ENCODE data around the gene ARHGAP15. TPM values are rescaled to one million over a fixed set of nuclear protein-coding genes. Genes with fewer than 3 reads are reported as not detected.

The ARHGAP15 gene
- total RNA-seq, 4 donors from 2014 or later: 3.4 to 9.3 (median 6.4) TPM

DNA sequence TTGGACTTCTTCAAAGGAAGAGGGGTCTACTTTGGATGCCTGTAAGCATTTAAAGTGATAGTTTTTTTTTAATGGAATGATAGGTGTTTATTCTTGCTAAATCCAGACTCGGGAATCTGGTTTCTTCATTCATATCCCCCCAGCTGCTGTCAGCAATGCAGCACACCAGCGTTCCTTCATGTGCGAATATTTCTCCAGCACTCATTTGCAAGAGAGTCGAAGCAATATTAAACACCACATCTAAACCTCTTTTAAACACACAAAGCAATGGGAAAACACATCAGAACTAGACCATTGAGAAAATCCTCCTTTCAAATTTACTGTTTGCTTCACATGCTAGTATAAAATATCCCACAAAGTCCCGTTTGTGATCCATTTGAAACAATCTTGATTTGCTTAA is 563.7 kb downstream of the ARHGAP15 start:
- Histone ChIP-seq H3K9me3 (no peaks in the 10 kb centered on the region), H3K36me3 (no peaks in the 10 kb centered on the region), H3K4me1 (no peaks in the 10 kb centered on the region), H3K27me3 (no peaks in the 10 kb centered on the region), H3K4me3 (no peak overlapping the region), H3K27ac (no peak overlapping the region)
- TF ChIP-seq EP300 (IDR thresholded peaks at IDR 0.05) (no peak), POLR2AphosphoS5 (IDR thresholded peaks at IDR 0.05) (no peak), POLR2A (IDR thresholded peaks at IDR 0.05) (no peak)
- TF ChIP-seq, protein P1, sequence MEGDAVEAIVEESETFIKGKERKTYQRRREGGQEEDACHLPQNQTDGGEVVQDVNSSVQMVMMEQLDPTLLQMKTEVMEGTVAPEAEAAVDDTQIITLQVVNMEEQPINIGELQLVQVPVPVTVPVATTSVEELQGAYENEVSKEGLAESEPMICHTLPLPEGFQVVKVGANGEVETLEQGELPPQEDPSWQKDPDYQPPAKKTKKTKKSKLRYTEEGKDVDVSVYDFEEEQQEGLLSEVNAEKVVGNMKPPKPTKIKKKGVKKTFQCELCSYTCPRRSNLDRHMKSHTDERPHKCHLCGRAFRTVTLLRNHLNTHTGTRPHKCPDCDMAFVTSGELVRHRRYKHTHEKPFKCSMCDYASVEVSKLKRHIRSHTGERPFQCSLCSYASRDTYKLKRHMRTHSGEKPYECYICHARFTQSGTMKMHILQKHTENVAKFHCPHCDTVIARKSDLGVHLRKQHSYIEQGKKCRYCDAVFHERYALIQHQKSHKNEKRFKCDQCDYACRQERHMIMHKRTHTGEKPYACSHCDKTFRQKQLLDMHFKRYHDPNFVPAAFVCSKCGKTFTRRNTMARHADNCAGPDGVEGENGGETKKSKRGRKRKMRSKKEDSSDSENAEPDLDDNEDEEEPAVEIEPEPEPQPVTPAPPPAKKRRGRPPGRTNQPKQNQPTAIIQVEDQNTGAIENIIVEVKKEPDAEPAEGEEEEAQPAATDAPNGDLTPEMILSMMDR (IDR thresholded peaks at IDR 0.05): no peak
- WGBS, 2 donors (ENCODE audit: low coverage in 1 of 2): 44 to 51% methylated on average over 5 of the region's 5 CpGs
- ATAC-seq: no peak

GRCh38 chr2:143694335-143694734 is 565.1 kb downstream of the ARHGAP15 start:
- H3K27ac ChIP-seq: no peak overlapping the region
- no peaks in the 10 kb centered on the region for H3K36me3 ChIP-seq
- H3K9me3 ChIP-seq: no peaks in the 10 kb centered on the region
- ATAC-seq: no peak
- TF ChIP-seq EP300 (IDR thresholded peaks at IDR 0.05): no peak
- TF ChIP-seq, protein P1 (IDR thresholded peaks at IDR 0.05): no peak
- no peak for TF ChIP-seq POLR2AphosphoS5 (IDR thresholded peaks at IDR 0.05)
- no peak for TF ChIP-seq POLR2A (IDR thresholded peaks at IDR 0.05)
- WGBS, 2 donors (ENCODE audit: low coverage in 1 of 2): 65 to 84% methylated on average over 3 of the region's 3 CpGs
- no peaks in the 10 kb centered on the region for H3K4me1 ChIP-seq
- H3K27me3 ChIP-seq: no peaks in the 10 kb centered on the region
- H3K4me3 ChIP-seq: no peak overlapping the region

DNA sequence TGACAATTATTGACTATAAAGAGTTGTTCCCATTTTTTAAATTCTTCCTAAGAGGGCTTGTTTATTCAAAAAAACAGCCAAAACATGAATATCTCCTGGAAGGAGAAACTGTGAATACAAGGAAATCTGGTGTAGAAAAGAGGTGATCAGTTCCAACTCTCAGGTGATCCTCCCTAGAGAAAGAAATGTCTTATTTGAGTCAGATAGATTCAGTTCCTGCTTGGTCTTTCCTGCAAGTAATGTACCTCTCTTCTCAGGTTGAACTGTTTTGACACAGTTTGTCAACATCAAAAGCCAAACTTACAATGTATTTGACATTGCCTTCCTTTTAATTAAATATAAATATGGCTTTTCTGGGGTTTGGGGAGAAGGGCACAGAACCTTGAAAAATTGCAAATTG is 567.4 kb downstream of the ARHGAP15 start:
- H3K4me1 ChIP-seq: no peaks in the 10 kb centered on the region
- no peaks in the 10 kb centered on the region for H3K27me3 ChIP-seq
- no peak overlapping the region for H3K4me3 ChIP-seq
- H3K36me3 ChIP-seq: no peaks in the 10 kb centered on the region
- no peaks in the 10 kb centered on the region for H3K9me3 ChIP-seq
- no peak for TF ChIP-seq EP300 (IDR thresholded peaks at IDR 0.05)
- TF ChIP-seq, protein P1 (IDR thresholded peaks at IDR 0.05): no peak
- TF ChIP-seq POLR2AphosphoS5 (IDR thresholded peaks at IDR 0.05): no peak
- no peak for TF ChIP-seq POLR2A (IDR thresholded peaks at IDR 0.05)
- no peak for ATAC-seq
- H3K27ac ChIP-seq: no peak overlapping the region

DNA sequence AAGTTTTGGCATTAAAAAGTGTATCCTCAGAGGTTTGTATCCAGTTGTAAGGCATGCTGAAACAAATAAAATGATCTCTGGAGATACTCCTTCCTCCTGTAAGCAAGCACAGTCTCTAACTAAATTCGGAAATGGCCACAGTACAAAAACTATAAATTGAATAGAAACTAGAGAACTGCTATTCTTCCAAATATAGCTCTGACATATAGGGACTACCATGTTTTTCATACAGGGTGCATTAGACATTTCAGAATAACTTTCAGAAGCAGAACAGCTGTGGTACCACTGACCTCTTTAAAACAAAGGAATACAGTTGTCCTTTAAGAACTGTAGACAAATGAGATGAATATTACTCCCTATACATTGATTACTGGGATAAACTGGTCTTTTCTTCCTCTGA is 568.5 kb downstream of the ARHGAP15 start:
- Histone ChIP-seq H3K9me3 (no peaks in the 10 kb centered on the region), H3K36me3 (no peaks in the 10 kb centered on the region), H3K4me3 (no peak overlapping the region), H3K27me3 (no peaks in the 10 kb centered on the region), H3K4me1 (no peaks in the 10 kb centered on the region), H3K27ac (no peak overlapping the region)
- TF ChIP-seq EP300 (IDR thresholded peaks at IDR 0.05) (no peak), POLR2AphosphoS5 (IDR thresholded peaks at IDR 0.05) (no peak), POLR2A (IDR thresholded peaks at IDR 0.05) (no peak)
- TF ChIP-seq, protein P1 (IDR thresholded peaks at IDR 0.05): no peak
- WGBS, 2 donors (ENCODE audit: low coverage in 1 of 2): 70% methylated on average over 1 of the region's 1 CpG; no CpG with 5 or more reads in 1 of the 2 donors
- ATAC-seq: no peak

GRCh38 chr2:143698352-143698751 is 569.1 kb downstream of the ARHGAP15 start:
- no peaks in the 10 kb centered on the region for H3K9me3 ChIP-seq
- ATAC-seq: no peak
- H3K4me3 ChIP-seq: no peak overlapping the region
- H3K27ac ChIP-seq: no peak overlapping the region
- no peak for TF ChIP-seq POLR2AphosphoS5 (IDR thresholded peaks at IDR 0.05)
- TF ChIP-seq, protein P1 (IDR thresholded peaks at IDR 0.05): no peak
- no peak for TF ChIP-seq POLR2A (IDR thresholded peaks at IDR 0.05)
- no peak for TF ChIP-seq EP300 (IDR thresholded peaks at IDR 0.05)
- H3K36me3 ChIP-seq: no peaks in the 10 kb centered on the region
- no peaks in the 10 kb centered on the region for H3K4me1 ChIP-seq
- H3K27me3 ChIP-seq: no peaks in the 10 kb centered on the region
- WGBS, 2 donors (ENCODE audit: low coverage in 1 of 2): 52 to 77% methylated on average over 2 of the region's 2 CpGs

Measured in gastroesophageal sphincter (tissue), 4 donors.